HG03460 (cell line): ENCODE data around the gene CCR6.

ENCODE experiments used
- ATAC-seq: cut with Tn5 transposase; IDR thresholded peaks from one replicate; pipeline ENCODE4 v1.9.1; 2021; ENCODE audit not compliant: unreplicated experiment

CCR6 gene

GRCh38 chr6:167141667-167142432 lies 19.0 kb downstream of the CCR6 start:
- ATAC-seq: peak; percentile 63

- ATAC-seq: no peak
Observed at GRCh38 chr6:167142433-167142761, 19.5 kb downstream of the CCR6 start.

- ATAC-seq: no peak
Observed at GRCh38 chr6:167143041-167143440, 20.1 kb downstream of the CCR6 start.

GRCh38 chr6:167145461-167145860 lies 22.6 kb downstream of the CCR6 start:
- no peak for ATAC-seq

GRCh38 chr6:167146135-167146534 lies 23.2 kb downstream of the CCR6 start:
- ATAC-seq: no peak

- no peak for ATAC-seq
Observed at GRCh38 chr6:167146977-167147376, 24.1 kb downstream of the CCR6 start.

GRCh38 chr6:167148021-167148420 lies 25.1 kb downstream of the CCR6 start:
- ATAC-seq: no peak

GRCh38 chr6:167148997-167149396 lies 26.1 kb downstream of the CCR6 start:
- ATAC-seq: no peak

- peak; percentile 49 for ATAC-seq
Observed at GRCh38 chr6:167150941-167151549, 28.1 kb downstream of the CCR6 start.

- ATAC-seq: no peak
Observed at GRCh38 chr6:167151648-167152047, 28.8 kb downstream of the CCR6 start.

GRCh38 chr6:167152862-167153261 lies 30.0 kb downstream of the CCR6 start:
- ATAC-seq: peak; percentile 47

GRCh38 chr6:167153521-167153959 lies 30.6 kb downstream of the CCR6 start:
- peak; percentile 53 for ATAC-seq

GRCh38 chr6:167154291-167154690 lies 31.4 kb downstream of the CCR6 start:
- ATAC-seq: no peak

- no peak for ATAC-seq
Observed at GRCh38 chr6:167154895-167155294, 32.0 kb downstream of the CCR6 start.

- no peak for ATAC-seq
Observed at GRCh38 chr6:167157414-167157813, 34.5 kb downstream of the CCR6 start.

- no peak for ATAC-seq
Observed at GRCh38 chr6:167157863-167158262, 35.0 kb downstream of the CCR6 start, which contains the start of gene GPR31. GPR31 (minus strand) TSS chr6:167157980; CDS start chr6:167157831, 149 bp downstream.

GRCh38 chr6:167161851-167162467 lies 39.1 kb downstream of the CCR6 start:
- ATAC-seq: no peak

- no peak for ATAC-seq
Observed at GRCh38 chr6:167162591-167162990, 39.7 kb downstream of the CCR6 start.

- ATAC-seq: no peak
Observed at GRCh38 chr6:167163476-167164011, 40.6 kb downstream of the CCR6 start.

- no peak for ATAC-seq
Observed at GRCh38 chr6:167164261-167164660, 41.4 kb downstream of the CCR6 start.

- no peak for ATAC-seq
Observed at GRCh38 chr6:167165858-167166471, 43.1 kb downstream of the CCR6 start.
